GM10847 (cell line): Measurements from ENCODE around the gene TARBP1.

Experiments used
- POLR2A ChIP-seq: IDR thresholded peaks from 2 replicates; pipeline ENCODE4 v1.6.1; 2011; ENCODE audit not compliant: insufficient read length; ENCODE audit errors: extremely low read depth

Gene TARBP1

DNA sequence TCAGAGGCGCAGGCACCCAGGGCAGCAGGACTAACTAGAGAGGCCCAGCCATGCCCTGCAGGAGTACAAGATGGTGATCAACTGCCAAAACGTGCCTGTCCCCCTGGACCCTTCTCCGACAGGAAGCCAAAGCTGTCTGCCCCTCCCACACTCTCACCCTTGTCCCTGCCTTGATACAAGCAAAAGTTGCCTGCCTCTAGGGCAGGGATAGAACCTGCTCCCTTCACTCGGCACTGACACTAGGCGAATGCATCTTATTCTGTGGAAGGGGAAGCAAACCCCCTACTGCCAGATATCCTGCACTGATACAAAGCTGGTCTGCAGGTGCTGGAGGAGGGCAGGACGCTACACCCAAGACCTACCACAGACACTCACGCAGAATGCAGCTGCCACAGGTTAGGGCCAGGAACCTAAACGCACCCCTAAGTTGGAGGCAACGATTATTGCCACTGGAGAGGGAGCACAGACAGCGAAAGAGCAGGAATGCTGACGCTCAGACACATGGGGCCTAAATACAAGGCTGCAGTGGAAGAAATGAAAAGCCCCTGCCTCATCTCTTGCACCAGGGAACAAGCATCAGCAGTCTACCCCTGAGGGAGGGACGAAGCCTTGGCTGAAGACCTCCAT lies 3.7 kb downstream of the TARBP1 start:
- TF ChIP-seq POLR2A: no peak

GRCh38 chr1:234474375-234474774 lies 4.6 kb downstream of the TARBP1 start:
- no peak for TF ChIP-seq POLR2A

DNA sequence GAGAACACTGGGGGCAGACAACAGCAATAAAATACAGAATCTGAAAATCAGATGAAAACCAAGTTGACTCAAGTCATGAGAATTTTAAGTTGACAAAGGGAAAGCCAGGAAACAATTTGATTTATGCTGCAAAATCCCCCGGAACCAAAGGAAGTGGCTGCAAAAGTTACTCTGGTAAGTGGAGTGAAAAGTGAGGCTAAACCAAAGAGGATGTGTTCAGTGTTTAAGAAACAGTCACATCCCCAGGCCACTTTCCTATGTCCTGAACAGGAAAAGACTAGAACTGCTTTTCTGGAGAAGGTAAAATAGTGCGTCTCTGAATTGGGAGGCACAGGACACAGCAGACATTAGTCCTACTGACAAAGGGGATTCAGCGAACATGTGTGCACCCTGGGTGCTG lies 5.9 kb downstream of the TARBP1 start:
- no peak for TF ChIP-seq POLR2A

- no peak for TF ChIP-seq POLR2A
These were observed 9.6 kb downstream of the TARBP1 start for GRCh38 chr1:234469376-234469775.

DNA sequence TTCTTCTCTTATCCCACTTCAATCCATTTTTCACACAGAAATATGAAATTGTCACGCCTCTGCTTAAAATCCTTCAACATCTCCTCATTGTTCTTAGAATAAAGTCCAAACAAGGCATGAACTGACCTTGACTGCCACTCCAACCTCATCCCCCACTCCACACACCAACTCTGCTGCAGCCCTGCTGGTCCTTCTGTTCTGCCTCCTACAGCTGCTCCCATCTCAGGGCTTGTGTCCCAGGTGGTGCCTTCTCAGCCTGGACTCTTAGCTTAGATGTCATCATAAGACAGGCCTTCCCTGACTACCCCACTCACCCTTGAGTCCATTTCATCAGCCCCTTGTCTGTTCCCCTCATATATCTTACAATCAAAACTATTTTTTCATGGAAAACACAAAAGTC lies 10.4 kb downstream of the TARBP1 start:
- TF ChIP-seq POLR2A: no peak

GRCh38 chr1:234467821-234468220 lies 11.2 kb downstream of the TARBP1 start:
- TF ChIP-seq POLR2A: no peak

- TF ChIP-seq POLR2A: no peak
These were observed 12.0 kb downstream of the TARBP1 start for GRCh38 chr1:234466945-234467344.

DNA sequence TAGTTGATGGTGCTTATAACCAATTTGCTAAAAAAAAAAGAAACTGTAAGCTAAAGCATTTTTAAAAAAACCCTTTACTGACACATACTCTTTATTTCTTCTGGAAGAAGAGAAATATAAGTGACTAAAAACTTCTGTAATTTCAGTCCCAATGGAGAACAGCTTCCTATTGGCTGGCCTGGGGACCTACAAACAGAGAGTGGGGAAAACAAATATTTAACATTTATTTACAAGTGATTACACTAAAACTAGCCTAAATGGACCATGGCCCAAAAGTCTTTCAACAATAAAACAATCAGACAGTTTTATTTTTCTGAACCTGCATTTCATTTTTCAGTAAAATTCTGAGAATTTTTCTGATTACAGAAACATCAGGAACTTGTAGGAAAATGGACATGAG lies 15.2 kb downstream of the TARBP1 start:
- no peak for TF ChIP-seq POLR2A

GRCh38 chr1:234460652-234461051 lies 18.3 kb downstream of the TARBP1 start:
- no peak for TF ChIP-seq POLR2A

GRCh38 chr1:234458352-234459017 lies 20.5 kb downstream of the TARBP1 start:
- TF ChIP-seq POLR2A: no peak

DNA sequence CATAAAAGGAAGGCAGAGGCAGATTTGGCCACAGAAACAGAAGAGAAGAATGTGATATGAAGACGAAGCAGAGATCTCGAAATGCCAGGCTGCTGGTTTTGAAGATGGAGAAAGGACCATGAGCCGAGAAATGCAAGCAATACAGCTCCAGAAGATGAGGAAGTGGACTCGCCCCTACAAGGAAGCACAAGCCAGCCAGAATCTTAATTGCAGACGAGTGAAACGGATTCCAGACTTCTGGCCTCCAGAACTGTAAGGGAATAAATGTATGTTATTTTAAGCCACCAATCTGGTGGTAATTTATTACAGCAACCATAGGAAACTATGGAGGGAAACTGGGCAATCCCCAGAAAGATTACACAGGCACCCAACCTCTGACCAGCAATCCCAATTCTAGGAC lies 24.1 kb downstream of the TARBP1 start:
- TF ChIP-seq POLR2A: no peak

GRCh38 chr1:234452406-234452965 lies 26.5 kb downstream of the TARBP1 start:
- TF ChIP-seq POLR2A: no peak

DNA sequence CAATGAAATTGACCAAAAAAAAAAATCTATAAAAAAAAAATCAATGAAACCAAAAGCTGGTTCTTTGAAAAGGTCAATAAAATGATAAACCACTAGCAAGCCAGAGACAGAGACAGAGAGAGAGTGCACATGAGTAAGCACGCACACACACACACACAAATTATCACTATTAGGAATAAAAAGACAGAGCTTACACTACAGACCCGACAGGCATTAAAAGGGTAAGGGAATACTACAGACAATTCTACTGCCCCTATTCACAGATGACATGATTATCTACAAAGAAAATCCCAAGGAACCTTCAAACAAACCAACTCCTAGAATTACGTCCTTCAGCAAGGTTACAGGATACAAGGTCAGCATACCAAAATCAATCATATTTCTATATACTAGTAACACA lies 38.6 kb downstream of the TARBP1 start:
- no peak for TF ChIP-seq POLR2A

DNA sequence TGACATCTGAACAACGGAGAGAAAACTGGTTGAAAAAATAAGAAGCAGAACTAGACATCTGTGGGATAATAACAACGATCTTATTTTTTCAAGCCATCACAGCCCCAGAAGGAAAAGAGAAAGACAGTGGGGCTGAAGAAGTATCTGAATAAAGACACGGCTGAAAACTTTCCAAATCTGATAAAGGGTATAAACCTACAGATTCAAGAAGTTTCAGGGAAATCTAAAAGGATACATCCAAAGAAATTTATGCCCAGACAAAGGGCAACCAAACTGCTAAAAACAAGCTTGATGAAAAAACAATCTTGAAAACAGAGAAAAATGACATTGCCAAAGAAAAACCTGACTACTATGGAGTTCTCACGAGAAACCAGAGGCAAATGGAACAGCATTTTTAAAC lies 40.4 kb downstream of the TARBP1 start:
- no peak for TF ChIP-seq POLR2A

DNA sequence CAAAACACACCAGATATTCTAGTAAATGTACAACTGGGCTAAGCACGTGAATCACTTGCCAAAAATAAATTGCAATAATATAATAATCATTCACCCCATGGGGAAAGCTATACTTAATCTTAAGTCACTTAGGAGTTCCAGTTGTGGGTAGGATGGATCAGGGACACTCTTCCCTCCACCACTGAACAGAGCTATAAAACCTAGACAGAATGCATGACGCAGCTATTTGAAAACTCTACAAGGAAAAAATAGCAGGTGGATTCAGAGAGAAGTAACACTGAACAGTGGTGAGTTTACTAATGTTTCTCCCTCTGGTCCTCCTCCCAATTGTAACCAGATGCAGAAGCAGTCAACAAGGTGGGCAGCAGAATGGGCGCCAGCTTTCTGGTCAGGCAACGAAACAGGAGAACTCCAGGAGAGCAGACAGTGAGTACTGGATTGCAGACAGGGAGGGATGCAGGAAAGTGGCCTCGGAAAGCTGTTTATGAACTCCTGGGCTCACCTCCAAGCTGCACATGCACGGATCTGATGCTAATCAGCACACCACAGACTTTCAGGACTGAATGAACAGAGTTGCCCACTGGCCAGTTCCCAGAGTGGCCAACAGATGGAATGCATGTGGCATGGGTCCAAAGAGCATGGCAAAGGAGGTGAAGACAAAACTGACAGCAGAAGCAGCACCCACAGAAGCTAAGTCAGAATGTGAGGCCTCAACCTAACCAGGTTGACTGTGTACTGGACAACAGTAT lies 41.4 kb downstream of the TARBP1 start:
- TF ChIP-seq POLR2A: no peak

DNA sequence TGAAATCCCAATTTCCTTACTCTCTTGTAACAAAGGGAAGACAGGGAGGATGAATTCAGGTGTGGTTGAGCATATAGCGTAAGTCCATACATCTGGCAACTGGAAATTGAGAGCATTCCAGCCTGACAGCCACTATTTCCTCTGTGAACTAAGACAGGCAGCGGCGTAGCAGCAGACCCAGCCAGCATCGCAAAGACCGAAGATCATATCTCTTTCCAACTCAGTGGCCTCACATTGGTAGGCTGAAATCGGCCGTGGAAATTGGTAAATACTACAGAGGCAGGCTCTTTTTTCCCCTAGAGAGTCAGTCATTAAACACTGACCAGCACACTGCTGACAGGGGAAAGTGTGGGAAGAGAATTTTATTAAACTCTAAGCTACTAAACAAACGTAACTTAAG lies 43.4 kb downstream of the TARBP1 start:
- no peak for TF ChIP-seq POLR2A
